AG08396 (cell line): ENCODE results near the gene RBMS3.
"Not testable (repeated sequence)": the region's sequence is repeated elsewhere in the genome, so short reads cannot be mapped to it uniquely, and the experiment has no call there.

ENCODE experiments used
- DNase-seq: peaks from one replicate; pipeline ENCODE4 v3.0.0; 2012; ENCODE audit warnings: low spot score, mixed read lengths

RBMS3 gene

DNA sequence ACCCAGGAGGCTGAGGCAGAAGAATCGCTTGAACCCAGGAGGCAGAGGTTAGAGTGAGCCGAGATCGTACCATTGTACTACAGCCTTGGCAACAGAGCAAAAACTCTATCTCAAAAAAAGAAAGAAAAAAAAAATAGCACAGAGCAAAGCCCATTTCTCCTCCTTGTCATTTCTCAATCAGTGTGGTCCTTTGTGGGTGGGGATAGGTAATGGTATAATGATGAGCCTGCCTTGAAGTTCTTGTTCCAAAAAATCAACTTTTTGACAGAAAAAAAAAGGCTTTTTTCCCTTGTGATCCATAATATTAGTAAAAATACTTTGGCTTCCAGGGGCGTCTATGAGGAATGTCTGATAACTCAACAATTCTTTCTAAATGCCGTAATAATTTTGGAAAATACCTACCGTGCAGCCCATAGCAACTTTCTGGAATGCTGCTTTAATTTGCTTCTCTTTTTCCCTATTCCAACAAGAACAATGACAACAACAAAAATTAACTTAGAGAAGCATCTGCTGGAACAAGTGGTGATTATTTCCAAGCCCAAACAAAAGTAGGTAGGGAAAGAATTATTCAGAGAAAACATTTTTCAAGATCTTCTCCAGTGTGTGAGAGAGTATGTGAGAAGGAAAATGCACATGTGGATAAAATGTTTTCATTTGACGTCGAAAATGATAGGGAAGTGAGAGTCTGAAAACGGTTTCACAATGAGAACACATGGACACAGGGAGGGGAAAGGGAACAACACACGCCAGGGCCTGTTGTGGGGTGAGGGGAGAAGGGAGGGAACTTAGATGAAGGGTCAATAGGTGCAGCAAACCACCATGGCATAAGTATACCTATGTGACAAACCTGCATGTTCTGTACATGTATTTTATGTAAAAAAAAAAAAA lies 337.8 kb downstream of the RBMS3 start:
- no peak for DNase-seq

- no peak for DNase-seq
Observed at GRCh38 chr3:29619676-29620075, 338.8 kb downstream of the RBMS3 start.

GRCh38 chr3:29627136-29628117 lies 346.6 kb downstream of the RBMS3 start:
- DNase-seq = no peak

GRCh38 chr3:29628795-29629194 lies 347.9 kb downstream of the RBMS3 start:
- no peak for DNase-seq

GRCh38 chr3:29635888-29636287 lies 355.0 kb downstream of the RBMS3 start:
- no peak for DNase-seq

DNA sequence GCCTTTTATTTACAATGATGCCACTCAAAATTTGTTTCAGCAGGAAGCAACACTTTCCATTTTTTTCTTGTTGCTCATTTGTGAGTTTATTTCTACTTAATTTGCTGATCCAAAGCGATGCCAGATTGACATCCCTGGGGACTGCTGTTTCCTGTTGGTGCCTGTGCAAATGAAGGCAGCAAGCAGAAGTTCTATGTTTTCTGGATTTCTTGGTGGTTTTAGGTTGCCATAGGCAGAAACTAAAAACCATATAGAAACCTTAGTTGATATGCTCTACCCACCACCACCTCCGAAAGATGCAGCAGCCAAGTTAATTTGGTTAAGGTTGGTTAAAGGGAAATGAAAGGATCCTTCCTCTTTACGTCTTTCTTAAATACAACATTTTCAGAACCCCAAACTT lies 356.2 kb downstream of the RBMS3 start:
- no peak for DNase-seq

GRCh38 chr3:29639578-29640290 lies 358.9 kb downstream of the RBMS3 start:
- no peak for DNase-seq

- DNase-seq = peak; percentile 8
Observed at GRCh38 chr3:29642393-29643033, 361.6 kb downstream of the RBMS3 start.

GRCh38 chr3:29643034-29643425 lies 362.2 kb downstream of the RBMS3 start:
- DNase-seq = no peak

- no peak for DNase-seq
Observed at GRCh38 chr3:29644261-29644660, 363.4 kb downstream of the RBMS3 start.

GRCh38 chr3:29644956-29645636 lies 364.2 kb downstream of the RBMS3 start:
- no peak for DNase-seq

DNA sequence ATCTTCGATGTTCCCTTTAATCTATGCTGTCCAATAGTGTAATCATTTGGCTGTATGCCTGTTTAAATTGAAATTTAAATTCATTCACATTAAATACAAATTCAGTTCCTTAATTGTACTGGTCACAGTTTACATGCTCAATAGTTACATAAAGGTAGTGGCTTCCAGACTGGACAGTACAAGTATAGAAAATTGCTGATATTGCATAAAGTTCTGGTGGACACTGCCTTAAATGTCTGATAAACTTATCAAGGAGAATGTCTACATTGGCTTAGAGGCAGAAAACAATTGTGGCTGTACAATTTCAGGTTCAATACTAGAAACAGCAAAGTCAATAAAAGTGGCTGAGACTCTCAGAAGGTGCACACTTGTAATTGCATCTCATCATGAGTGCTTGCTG lies 365.2 kb downstream of the RBMS3 start:
- DNase-seq = no peak

- DNase-seq = peak; percentile 25
Observed at GRCh38 chr3:29649815-29650547, 369.1 kb downstream of the RBMS3 start.

GRCh38 chr3:29653680-29654079 lies 372.8 kb downstream of the RBMS3 start:
- no peak for DNase-seq

- DNase-seq = no peak
Observed at GRCh38 chr3:29655015-29655747, 374.3 kb downstream of the RBMS3 start.

GRCh38 chr3:29665688-29666087 lies 384.8 kb downstream of the RBMS3 start:
- DNase-seq = no peak

GRCh38 chr3:29668233-29668632 lies 387.4 kb downstream of the RBMS3 start:
- DNase-seq = no peak

GRCh38 chr3:29668728-29669127 lies 387.9 kb downstream of the RBMS3 start:
- no peak for DNase-seq

- not testable (repeated sequence) for DNase-seq
Observed at GRCh38 chr3:29670476-29670875, 389.6 kb downstream of the RBMS3 start.

- no peak for DNase-seq
Observed at GRCh38 chr3:29677421-29677820, 396.6 kb downstream of the RBMS3 start.
